SK-N-MC (cell line): ENCODE measurements around the gene RUNX1.

Experiments
- DNase-seq: peaks from one replicate; pipeline ENCODE4 v3.0.0-alpha.2; 2011; ENCODE audit warnings: low read depth, low spot score
- H3K27ac ChIP-seq: fragments of 200-600 bp; sonication (generic); 2 replicates; pipeline ENCODE4 v1.5.1; 2016; ENCODE audit warnings: mixed run types
- H3K36me3 ChIP-seq: fragments of 200-600 bp; sonication (generic); 2 replicates; pipeline ENCODE4 v1.6.1; 2017; ENCODE audit warnings: antibody characterized with exemption, low read length, mixed read lengths; ENCODE audit not compliant: insufficient read depth
- H3K4me3 ChIP-seq: fragments of 200-600 bp; sonication (generic); 2 replicates; pipeline ENCODE4 v1.5.1; 2016
- H3K9ac ChIP-seq: fragments of 200-600 bp; sonication (generic); 2 replicates; pipeline ENCODE4 v1.8.0; 2017; ENCODE audit warnings: mixed run types, mixed read lengths; ENCODE audit not compliant: insufficient read length
- H3K9me3 ChIP-seq: fragments of 200-600 bp; sonication (generic); 2 replicates; pipeline ENCODE4 v1.6.1; 2017; ENCODE audit warnings: low read depth, mild to moderate bottlenecking, antibody characterized with exemption, low read length, moderate library complexity, mixed read lengths
- EZH2 ChIP-seq: fragments of 200-600 bp; sonication (generic); IDR thresholded peaks from one replicate; pipeline ENCODE4 v1.6.1; 2017; ENCODE audit warnings: antibody characterized with exemption
- FOXP2 ChIP-seq: optimal IDR thresholded peaks from 2 replicates; pipeline ENCODE3; 2011; ENCODE audit warnings: mild to moderate bottlenecking, moderate library complexity; ENCODE audit not compliant: insufficient read depth; ENCODE audit errors: extremely low read length, control extremely low read depth
- POLR2AphosphoS5 ChIP-seq: IDR thresholded peaks from 2 replicates; pipeline ENCODE4 v1.6.1; 2012; ENCODE audit warnings: mild to moderate bottlenecking, low read depth, low read length, borderline replicate concordance

Gene RUNX1

DNA sequence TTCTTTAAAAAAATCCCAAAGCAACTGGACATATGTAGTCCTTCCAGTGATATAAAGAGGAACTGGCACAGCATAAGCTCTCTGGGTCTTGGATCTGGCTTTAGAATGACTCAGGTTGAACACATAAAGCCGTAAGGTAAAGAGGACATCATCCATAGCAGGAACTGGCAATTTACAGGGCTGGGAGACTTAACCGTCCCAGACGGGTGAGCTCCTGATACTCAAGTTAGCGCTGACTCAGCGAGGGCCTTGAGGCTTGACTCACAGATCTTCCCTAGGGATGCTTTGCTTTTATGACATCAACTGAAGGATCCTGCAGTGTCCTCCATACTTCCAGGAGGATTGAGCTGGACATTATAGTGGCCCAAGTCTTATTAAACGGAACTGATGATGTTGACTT is 226.2 kb downstream of the RUNX1 start:
- DNase-seq, result no peak
- Histone ChIP-seq H3K9me3 (no peaks in the 10 kb centered on the region), H3K36me3 (no peaks in the 10 kb centered on the region), H3K9ac (no peak overlapping the region), H3K4me3 (no peak overlapping the region), H3K27ac (no peak overlapping the region)
- TF ChIP-seq POLR2AphosphoS5 (no peak), FOXP2 (no peak), EZH2 (no peak)

- Histone ChIP-seq H3K4me3 (no peak overlapping the region), H3K36me3 (no peaks in the 10 kb centered on the region), H3K27ac (no peak overlapping the region), H3K9me3 (no peaks in the 10 kb centered on the region), H3K9ac (no peak overlapping the region)
- DNase-seq, result no peak
- TF ChIP-seq FOXP2 (no peak), EZH2 (no peak), POLR2AphosphoS5 (no peak)
Measured at GRCh38 chr21:34822168-34822567, 226.9 kb downstream of the RUNX1 start.

- no peak for DNase-seq
Measured at GRCh38 chr21:34821717-34822116, 227.4 kb downstream of the RUNX1 start.

DNA sequence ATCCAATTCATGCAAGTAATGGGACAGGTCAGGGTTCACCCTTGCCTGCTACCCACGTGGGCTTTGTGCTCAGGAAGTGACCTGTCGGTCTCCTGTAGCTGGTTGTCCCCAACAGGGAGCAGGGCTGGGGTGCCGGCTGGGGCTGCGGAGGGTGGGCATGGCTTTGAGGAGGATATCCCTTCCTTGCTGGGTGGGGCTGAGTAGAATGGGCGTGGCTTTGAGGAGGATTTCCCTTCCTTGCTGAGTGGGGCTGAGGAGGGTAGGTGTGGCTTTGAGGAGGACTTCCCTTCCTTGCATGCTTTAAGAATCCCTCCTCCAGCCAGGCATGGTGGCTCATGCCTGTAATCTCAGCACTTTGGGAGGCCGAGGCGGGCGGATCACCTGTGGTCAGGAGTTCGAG is 229.1 kb downstream of the RUNX1 start:
- Histone ChIP-seq H3K4me3 (no peak overlapping the region), H3K36me3 (no peaks in the 10 kb centered on the region), H3K9me3 (no peaks in the 10 kb centered on the region), H3K9ac (no peak overlapping the region), H3K27ac (no peak overlapping the region)
- DNase-seq, result no peak
- TF ChIP-seq EZH2, result no peak
- TF ChIP-seq POLR2AphosphoS5, result no peak
- TF ChIP-seq FOXP2, result no peak

More at GRCh38 chr21:34821717-34822116, 227.4 kb downstream of the RUNX1 start:
- Histone ChIP-seq H3K4me3 (no peak overlapping the region), H3K36me3 (no peaks in the 10 kb centered on the region), H3K27ac (no peak overlapping the region), H3K9ac (no peak overlapping the region), H3K9me3 (no peaks in the 10 kb centered on the region)
- no peak for TF ChIP-seq EZH2

DNA sequence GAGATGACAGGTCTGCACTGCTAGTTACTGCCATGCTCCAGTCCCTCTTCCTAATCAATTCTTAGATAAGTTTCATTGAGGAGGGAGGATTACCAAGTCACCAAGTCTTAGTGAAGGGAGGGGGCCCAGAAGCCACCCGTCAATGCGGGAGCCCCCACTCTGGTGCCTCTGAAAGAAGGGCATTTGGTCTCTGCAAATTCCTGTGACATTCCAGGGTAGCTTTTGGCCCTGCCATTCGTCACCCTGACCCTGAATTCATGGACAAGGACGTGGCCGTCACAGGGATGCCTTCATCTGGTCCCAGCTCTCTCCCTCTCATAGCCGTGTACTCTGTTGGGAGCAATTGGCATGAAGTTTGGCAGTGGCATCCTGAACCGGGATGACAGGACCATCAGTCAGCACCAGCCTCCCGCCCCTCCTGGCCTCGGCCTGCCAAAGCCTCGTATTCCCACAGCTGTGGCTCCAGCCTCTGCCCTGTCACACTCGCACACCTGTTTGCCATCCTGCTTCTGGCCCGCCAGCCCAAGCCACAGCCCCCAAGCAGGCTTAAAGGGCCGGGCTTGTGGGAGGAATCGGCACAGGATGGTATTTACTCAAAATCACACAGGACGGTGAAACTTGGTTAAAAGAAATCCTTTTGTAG is 229.6 kb downstream of the RUNX1 start:
- Histone ChIP-seq H3K9ac (no peak overlapping the region), H3K36me3 (no peaks in the 10 kb centered on the region), H3K27ac (no peak overlapping the region)

DNA sequence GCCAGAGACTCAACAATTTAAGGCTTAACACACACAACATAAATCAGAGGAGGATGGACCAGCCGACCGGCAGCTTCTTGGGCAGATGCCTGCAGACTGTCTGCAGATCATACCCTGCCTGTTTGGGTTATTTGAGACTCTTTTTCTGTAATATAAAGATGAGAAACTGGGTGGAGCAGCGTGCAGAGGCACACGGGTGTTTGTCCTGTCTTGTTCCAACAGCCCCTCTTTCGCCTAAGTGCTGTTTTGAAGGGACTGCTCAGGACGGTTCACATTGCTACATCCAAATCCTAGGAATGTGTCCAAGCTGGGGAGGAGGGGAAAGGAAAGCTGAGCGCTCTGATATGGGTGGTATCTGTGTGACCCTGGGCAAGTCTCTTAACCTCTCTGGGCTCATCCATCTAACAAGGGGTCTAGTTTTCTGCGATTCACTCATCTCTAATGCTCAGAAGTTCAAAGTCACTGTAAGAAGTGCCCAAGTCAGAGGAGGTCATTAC is 230.4 kb downstream of the RUNX1 start:
- H3K9me3 ChIP-seq, result no peaks in the 10 kb centered on the region
- no peak for TF ChIP-seq EZH2
- no peak for DNase-seq
- no peaks in the 10 kb centered on the region for H3K36me3 ChIP-seq
- no peak overlapping the region for H3K4me3 ChIP-seq
- H3K9ac ChIP-seq, result no peak overlapping the region
- no peak overlapping the region for H3K27ac ChIP-seq

More for the DNA sequence above, 229.6 kb downstream of the RUNX1 start:
- TF ChIP-seq POLR2AphosphoS5 (no peak), EZH2 (no peak), FOXP2 (no peak)
- Histone ChIP-seq H3K4me3 (no peak overlapping the region), H3K9me3 (no peaks in the 10 kb centered on the region)
- DNase-seq, result no peak

DNA sequence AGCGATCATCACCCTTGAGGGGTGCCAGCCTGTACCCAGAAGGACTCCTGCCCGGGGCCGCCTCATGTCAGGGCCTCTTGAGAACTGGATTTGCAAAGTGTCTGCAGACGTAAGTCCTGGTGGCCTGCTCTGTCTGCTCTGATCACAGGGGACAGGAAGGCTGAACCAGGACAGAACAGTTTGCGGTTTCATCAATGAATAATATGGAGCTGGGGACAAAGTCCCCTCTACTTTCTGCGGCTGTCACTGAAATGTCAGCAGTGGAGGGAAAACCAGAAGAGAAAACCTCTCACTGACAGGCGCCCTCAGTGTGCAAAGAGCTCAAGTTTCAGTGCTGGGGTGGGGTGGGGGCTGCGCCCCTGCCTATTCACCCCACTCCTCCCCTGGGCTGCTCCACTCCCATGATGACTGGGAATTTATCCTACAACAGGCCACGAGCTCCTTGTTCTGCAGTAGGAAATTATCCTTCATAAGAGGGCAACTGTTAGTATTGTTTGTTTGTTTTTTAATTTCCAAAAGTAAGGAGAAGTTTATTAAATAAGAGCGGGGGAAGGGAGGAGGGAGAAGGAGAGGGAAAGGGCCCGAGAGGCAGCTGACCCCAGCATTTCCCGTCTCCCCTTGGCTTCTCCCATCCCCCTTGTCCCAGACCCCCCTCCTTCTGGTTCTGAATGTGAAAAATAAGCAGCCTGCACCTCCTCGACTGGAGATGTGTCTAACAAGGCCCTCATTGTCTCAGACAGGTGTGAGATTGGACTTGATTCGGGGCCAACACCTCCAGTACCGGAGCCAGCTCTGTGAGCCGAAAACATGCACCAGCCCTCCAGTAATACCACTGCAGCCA is 231.1 kb downstream of the RUNX1 start:
- Histone ChIP-seq H3K27ac (no peak overlapping the region), H3K36me3 (no peaks in the 10 kb centered on the region), H3K4me3 (no peak overlapping the region), H3K9ac (no peak overlapping the region), H3K9me3 (no peaks in the 10 kb centered on the region)
- TF ChIP-seq FOXP2 (no peak), POLR2AphosphoS5 (no peak), EZH2 (no peak)
- no peak for DNase-seq

DNA sequence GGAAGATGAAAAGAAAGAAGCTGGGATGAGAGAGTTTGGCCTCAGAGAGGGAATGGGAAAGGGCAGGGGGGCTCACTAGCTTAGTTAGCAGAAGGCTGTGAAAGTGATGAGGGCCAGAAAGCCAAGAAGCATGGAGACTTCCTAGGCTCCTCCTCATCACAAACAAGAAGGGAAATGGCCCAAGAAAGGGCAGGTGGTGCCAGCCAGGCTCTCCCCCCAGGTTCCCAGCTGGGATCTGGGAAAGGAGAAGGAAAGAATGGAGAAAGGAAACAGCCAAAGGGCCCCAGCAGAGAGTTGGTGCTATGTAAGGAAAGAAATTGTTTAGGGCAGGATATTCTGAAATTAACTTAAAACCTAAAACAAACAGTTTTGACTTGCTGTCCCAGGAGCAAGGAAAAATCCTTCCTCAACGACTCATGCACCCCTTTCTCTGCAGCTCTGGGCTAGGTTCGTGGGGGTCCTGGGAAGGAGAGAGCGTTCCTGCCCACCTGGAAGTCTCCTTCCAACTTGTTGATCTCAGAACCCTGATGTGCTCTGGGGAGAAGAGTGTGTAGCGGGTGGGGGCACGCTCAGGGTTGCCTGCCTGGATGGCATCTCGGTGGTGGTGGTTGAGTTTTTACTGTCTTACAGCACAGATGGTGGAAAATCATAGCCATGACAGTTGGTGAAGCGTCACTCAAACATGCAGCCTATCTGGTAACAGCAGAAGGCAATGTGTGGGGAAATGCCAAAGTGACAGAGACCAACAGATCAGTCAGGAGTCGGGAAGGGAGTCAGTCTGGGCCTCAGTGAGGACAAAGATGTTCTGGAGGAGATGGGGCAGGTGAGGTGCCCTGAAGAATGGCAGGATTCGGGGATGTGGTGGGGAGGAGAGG is 233.0 kb downstream of the RUNX1 start:
- Histone ChIP-seq H3K4me3 (no peak overlapping the region), H3K9me3 (no peaks in the 10 kb centered on the region), H3K9ac (no peak overlapping the region), H3K36me3 (no peaks in the 10 kb centered on the region), H3K27ac (no peak overlapping the region)
- no peak for TF ChIP-seq POLR2AphosphoS5
- no peak for TF ChIP-seq EZH2
- no peak for TF ChIP-seq FOXP2
- DNase-seq, result no peak
